ENCODE results near the gene GNAS-AS1.

DNA sequence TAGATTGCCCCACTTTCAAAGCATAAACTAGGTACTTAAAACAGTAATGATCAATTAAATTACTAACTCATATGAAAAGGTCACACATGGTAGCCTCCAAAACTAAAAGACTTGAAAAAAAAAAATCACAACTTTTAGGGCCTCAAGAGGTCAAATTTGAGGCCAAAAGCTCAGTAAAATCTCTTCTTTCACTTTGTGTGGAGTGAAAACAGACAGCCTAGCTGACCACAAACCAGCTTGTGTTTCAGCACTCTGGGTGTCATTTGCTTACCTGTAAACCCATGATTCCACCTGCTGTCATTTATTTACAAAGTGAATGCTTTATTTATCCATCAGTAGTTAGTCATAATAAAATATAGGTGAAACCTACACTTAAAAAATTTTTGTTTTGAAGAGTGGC, 35.8 kb upstream of the GNAS-AS1 start:
- TF ChIP-seq, protein P1, sequence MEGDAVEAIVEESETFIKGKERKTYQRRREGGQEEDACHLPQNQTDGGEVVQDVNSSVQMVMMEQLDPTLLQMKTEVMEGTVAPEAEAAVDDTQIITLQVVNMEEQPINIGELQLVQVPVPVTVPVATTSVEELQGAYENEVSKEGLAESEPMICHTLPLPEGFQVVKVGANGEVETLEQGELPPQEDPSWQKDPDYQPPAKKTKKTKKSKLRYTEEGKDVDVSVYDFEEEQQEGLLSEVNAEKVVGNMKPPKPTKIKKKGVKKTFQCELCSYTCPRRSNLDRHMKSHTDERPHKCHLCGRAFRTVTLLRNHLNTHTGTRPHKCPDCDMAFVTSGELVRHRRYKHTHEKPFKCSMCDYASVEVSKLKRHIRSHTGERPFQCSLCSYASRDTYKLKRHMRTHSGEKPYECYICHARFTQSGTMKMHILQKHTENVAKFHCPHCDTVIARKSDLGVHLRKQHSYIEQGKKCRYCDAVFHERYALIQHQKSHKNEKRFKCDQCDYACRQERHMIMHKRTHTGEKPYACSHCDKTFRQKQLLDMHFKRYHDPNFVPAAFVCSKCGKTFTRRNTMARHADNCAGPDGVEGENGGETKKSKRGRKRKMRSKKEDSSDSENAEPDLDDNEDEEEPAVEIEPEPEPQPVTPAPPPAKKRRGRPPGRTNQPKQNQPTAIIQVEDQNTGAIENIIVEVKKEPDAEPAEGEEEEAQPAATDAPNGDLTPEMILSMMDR (IDR thresholded peaks at IDR 0.05): no peak
- TF ChIP-seq EP300 (IDR thresholded peaks at IDR 0.05) (no peak), POLR2A (IDR thresholded peaks at IDR 0.05) (no peak)
